ENCODE measurements around the gene PIGU.

Gene PIGU

GRCh38 chr20:34581341-34582184 lies 95.3 kb downstream of the PIGU start (continued):
- TF ChIP-seq ZNF639 (tag by site-specific recombination; IDR thresholded peaks at IDR 0.05): 0 out of 2 replicates have a peak, but pooled peaks have one; percentile 25
- TF ChIP-seq ZNF214 (tag by site-specific recombination; IDR thresholded peaks at IDR 0.05; ENCODE audit: borderline replicate concordance): no peak
- TF ChIP-seq ZSCAN18 (tag by site-specific recombination; IDR thresholded peaks at IDR 0.05): no peak
- no peak for TF ChIP-seq ZNF280D (tag by site-specific recombination; IDR thresholded peaks at IDR 0.05)
- TF ChIP-seq ZIC2 (tag by site-specific recombination; IDR thresholded peaks at IDR 0.05): peak; percentile 39; the same call in 1 of the 2 replicates
- TF ChIP-seq ZNF488 (tag by site-specific recombination; IDR thresholded peaks at IDR 0.05): no peak
- TF ChIP-seq ZNF843 (tag by site-specific recombination; IDR thresholded peaks at IDR 0.05): no peak
- TF ChIP-seq ZNF621 (tag by site-specific recombination; IDR thresholded peaks at IDR 0.05): no peak
- peak; percentile 70; the same call in 1 of the 2 replicates for TF ChIP-seq ZEB2 (tag by site-specific recombination; IDR thresholded peaks at IDR 0.05)
- peak; percentile 56; the same call in 1 of the 2 replicates for TF ChIP-seq ZNF24 (tag by site-specific recombination; IDR thresholded peaks at IDR 0.05)
- TF ChIP-seq ZNF394 (tag by site-specific recombination; IDR thresholded peaks at IDR 0.05; ENCODE audit: borderline replicate concordance): no peak
- 0 out of 2 replicates have a peak, but pooled peaks have one; percentile 53 for TF ChIP-seq IKZF3 (tag by site-specific recombination; IDR thresholded peaks at IDR 0.05)
- no peak for TF ChIP-seq ZNF311 (tag by site-specific recombination; IDR thresholded peaks at IDR 0.05; ENCODE audit: borderline replicate concordance)
- TF ChIP-seq PRDM4 (tag by site-specific recombination; IDR thresholded peaks at IDR 0.05): no peak
- peak; percentile 81 for TF ChIP-seq ZSCAN30 (tag by site-specific recombination; IDR thresholded peaks at IDR 0.05)
- 0 out of 2 replicates have a peak, but pooled peaks have one; percentile 31 for TF ChIP-seq ZNF366 (tag by site-specific recombination; conservative IDR thresholded peaks at IDR 0.05)
- 0 out of 2 replicates have a peak, but pooled peaks have one; percentile 39 for TF ChIP-seq ZBTB48 (tag by site-specific recombination; IDR thresholded peaks at IDR 0.05)
- TF ChIP-seq ZNF211 (tag by site-specific recombination; IDR thresholded peaks at IDR 0.05; ENCODE audit: low read depth): no peak
- TF ChIP-seq ZNF629 (tag by site-specific recombination; IDR thresholded peaks at IDR 0.05): peak; percentile 70
- TF ChIP-seq BCL6B (tag by site-specific recombination; IDR thresholded peaks at IDR 0.05): no peak
- peak; percentile 31; the same call in 1 of the 2 replicates for TF ChIP-seq SP2 (tag by site-specific recombination; IDR thresholded peaks at IDR 0.05)
- TF ChIP-seq ZNF16 (tag by site-specific recombination; IDR thresholded peaks at IDR 0.05; ENCODE audit: low read depth): no peak
- TF ChIP-seq ZNF558 (tag by site-specific recombination; IDR thresholded peaks at IDR 0.05): no peak
- TF ChIP-seq ZNF23 (tag by site-specific recombination; IDR thresholded peaks at IDR 0.05; ENCODE audit: borderline replicate concordance): no peak
- TF ChIP-seq ZNF169 (tag by site-specific recombination; IDR thresholded peaks at IDR 0.05): no peak
- no peak for TF ChIP-seq HOXC10 (CRISPR knock-in tag; IDR thresholded peaks at IDR 0.05)

Data from HEK293 (cell line).